DND-41 (cell line): ENCODE data around the gene ZNF19.

Source experiments
- EZH2 ChIP-seq: IDR thresholded peaks from 3 replicates; pipeline ENCODE4 v1.6.1; 2012; ENCODE audit warnings: borderline replicate concordance, low read depth, mild to moderate bottlenecking, moderate library complexity, low read length, inconsistent platforms; ENCODE audit not compliant: severe bottlenecking
- TF ChIP-seq, protein P1 (sequence below): IDR thresholded peaks from 2 replicates; pipeline ENCODE4 v1.5.1; 2012; ENCODE audit warnings: borderline replicate concordance, low read length, moderate library complexity, mild to moderate bottlenecking; ENCODE audit not compliant: poor library complexity, severe bottlenecking; ENCODE audit errors: extremely low read depth

DNA sequence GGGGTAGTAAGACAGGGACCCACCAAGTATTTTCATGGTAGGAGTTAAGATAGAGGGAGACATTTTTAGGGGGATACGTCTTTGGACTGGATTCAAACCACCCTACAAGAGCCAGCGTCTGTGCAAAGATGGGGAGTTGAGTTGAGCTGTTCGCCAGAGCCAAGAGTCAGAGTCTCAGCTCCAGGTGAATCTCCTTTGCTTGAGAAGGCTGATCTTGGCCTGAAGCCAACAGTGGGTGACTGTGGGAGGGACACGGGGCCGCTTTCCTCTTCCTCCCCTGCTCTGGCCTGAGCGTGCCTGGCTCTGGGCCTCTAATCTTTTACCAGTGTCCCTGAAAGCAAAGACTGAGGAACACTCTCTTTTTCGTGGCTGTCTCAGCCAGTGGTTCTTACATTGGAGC lies 52.7 kb downstream of the ZNF19 start:
- TF ChIP-seq, protein P1, sequence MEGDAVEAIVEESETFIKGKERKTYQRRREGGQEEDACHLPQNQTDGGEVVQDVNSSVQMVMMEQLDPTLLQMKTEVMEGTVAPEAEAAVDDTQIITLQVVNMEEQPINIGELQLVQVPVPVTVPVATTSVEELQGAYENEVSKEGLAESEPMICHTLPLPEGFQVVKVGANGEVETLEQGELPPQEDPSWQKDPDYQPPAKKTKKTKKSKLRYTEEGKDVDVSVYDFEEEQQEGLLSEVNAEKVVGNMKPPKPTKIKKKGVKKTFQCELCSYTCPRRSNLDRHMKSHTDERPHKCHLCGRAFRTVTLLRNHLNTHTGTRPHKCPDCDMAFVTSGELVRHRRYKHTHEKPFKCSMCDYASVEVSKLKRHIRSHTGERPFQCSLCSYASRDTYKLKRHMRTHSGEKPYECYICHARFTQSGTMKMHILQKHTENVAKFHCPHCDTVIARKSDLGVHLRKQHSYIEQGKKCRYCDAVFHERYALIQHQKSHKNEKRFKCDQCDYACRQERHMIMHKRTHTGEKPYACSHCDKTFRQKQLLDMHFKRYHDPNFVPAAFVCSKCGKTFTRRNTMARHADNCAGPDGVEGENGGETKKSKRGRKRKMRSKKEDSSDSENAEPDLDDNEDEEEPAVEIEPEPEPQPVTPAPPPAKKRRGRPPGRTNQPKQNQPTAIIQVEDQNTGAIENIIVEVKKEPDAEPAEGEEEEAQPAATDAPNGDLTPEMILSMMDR = no peak
- no peak for TF ChIP-seq EZH2
